Daoy (cell line): ENCODE results near the gene HAGHL. TPM values are rescaled to one million over a fixed set of nuclear protein-coding genes. Genes with fewer than 3 reads are reported as not detected.
"Not testable (repeated sequence)": the region's sequence is repeated elsewhere in the genome, so short reads cannot be mapped to it uniquely, and the experiment has no call there.

Experiments
- DNase-seq: peaks from one replicate; pipeline ENCODE4 v3.0.0-alpha.2; 2015; ENCODE audit warnings: low read depth
- total RNA-seq: library from RNA; depleted of rRNA; stranded (reverse); fragments of >200 nt; shearing (Covaris generic); gene quantifications from 2 replicates; pipeline ENCODE4 v1.2.3, GENCODE V29; 2014; rRNA removed

Gene HAGHL
- total RNA-seq, 1 experiment from 2014 or later, result 3.3 TPM

DNA sequence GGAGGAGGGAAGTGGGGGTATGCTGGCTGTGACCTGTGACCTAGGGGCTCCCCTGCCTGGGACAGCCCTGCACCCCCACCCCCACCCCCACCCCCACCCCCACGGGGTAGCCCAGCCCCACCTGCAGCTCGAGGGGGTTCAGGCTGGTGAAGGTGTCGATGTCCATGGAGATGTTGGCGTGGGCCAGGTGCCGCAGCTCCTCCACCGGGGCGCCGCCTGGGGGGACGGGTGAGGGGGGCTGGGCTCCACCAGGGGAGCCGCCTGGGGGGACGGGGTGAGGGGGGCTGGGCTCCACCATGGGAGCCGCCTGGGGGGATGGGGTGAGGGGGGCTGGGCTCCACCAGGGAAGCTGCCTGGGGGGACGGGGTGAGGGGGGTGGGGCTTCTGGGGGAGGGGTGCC lies 43.5 kb downstream of the HAGHL start:
- DNase-seq, result no peak

DNA sequence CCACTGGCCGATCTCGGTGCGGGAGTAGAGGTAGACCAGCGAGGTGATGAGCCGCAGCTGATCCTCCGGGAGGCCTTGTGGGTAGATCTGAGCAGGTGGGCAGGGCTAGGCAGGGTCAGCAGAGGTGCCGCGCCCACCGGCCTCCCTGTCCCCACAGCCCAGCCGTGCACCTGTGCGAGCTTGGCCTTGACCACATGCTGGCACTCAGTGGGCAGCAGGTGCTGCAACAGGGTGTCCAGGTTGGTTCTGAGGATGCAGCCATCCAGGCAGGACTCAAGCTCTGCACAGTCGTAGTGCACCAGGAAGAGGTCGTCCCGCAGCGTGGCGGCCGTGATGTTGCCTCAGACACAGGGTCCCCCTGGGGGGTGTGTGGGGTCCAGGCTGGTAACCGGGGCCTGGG lies 46.1 kb downstream of the HAGHL start:
- DNase-seq, result no peak

DNA sequence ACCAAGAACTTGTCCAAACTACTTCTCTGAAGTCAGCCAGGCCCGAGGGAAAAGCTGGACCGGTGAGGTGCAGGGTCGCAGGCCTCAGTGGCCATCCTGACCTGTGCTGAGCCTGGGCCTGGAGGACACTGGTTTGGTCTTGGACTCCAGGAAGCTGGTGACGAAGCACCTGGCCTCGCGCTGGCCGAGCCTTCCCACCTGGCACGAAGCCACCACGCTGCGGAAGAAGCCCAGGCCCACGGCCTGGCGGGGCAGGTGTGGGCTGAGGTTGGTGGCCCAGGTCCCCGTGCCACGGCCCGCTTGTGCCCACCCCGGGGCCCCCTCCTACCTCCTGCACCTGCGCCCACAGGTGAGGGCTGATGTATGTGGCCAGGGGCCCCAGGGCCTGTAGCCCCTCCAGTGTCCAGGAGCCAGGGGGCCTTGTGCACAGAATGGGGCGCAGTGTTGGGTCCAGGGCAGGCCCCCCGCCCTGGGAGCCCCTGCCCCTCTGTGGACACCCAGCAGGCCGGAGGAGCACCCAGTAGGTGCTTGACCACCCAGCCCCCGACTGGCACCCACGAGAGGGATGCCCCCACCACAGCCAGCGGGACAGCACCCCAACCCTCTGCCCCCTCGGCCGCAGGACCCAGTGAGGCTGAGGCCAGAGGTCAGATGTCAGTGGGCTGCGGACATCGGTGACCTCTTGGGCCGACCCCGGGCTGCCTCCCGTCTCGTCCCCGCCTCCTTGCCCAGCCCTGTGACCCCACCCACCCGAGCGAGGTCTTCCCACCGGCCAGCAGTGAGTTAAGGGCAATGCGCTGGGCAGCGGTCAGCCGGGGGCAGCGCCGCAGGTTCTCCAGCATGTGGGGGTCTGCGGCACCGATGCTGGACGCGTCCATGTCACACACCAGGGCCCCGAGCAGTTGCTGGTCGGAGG lies 47.4 kb downstream of the HAGHL start:
- DNase-seq, result no peak

DNA sequence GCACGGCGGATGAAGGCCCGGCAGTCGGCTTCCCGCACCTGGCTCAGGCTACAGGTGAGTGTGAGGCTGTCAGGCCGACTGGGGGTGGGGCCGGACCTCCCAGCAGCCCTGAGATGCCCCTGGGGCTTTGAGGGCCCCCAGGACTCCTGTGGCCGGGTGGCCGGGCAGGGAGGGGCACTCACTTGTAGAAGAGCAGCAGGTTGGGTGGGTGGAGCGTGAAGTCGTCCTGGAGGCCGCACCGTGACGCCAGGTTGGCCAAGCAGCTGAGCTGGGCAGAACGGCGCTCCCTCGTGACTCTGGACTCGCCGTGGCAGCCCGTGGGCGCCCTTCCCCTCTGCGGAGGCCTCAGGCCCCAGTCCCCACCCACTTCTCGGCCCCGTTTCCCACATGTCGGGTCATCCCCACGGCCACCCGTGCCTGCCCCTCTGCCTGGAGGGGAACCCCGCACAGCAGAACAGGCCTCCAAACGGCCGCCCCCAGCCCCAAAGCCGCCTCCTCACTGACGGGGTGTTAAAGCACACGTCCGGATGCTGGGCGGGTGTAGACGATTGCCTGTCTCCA lies 48.4 kb downstream of the HAGHL start:
- DNase-seq, result no peak

DNA sequence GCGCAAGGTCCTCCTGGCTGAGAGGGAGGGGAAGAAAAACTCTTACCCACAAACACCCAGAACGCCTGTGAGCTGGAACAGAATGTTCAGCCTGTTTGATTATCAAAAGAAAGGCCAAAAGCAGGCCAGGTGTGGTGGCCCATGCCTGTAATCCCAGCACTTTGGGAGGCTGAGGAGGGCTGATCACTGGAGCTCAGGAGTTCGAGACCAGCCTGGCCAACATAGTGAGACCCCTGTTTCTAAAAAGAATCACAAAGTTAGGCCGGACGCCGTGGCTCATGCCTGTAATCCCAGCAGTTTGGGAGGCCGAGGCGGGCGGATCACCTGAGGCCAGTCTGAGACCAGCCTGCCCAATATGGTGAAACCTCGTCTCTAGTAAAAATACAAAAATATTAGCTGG lies 49.4 kb downstream of the HAGHL start:
- DNase-seq, result not testable (repeated sequence)

DNA sequence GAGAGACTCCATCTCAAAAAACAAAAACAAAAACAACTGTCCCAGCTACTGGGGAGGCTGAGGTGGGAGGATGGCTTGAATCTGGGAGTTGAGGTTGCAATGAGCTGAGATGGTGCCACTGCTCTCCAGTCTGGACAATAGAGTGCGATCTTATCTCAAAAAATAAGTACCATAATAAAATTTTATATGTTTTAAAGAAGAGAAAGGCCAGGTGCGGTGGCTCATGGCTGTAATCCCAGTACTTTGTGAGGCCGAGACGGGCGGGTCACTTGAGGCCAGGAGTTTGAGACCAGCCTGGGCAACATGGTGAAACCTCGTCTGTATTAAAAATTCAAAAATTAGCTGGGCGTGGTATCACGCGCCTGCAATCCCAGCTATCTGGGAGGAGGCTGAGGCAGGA lies 49.9 kb downstream of the HAGHL start:
- DNase-seq, result no peak

DNA sequence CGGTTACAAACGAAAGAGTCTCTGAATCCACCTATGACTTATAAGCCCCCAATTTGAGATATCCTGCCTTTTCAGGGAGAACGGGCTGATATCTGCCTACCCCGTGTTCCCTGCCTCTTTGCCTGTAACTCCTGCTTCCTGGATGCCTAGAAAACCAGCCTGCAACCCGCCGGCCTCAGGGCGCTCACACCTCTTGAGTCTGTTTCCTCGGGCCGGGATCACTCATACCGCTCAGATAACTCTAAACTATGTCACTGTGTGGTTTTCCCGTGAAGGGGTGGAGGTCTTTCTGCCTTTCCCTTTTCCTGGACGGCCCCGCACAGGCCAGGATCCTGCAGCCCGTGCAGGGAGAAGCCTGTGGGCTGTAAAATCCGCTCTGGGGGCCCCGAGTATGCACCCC lies 50.9 kb downstream of the HAGHL start:
- DNase-seq, result peak; percentile 65

DNA sequence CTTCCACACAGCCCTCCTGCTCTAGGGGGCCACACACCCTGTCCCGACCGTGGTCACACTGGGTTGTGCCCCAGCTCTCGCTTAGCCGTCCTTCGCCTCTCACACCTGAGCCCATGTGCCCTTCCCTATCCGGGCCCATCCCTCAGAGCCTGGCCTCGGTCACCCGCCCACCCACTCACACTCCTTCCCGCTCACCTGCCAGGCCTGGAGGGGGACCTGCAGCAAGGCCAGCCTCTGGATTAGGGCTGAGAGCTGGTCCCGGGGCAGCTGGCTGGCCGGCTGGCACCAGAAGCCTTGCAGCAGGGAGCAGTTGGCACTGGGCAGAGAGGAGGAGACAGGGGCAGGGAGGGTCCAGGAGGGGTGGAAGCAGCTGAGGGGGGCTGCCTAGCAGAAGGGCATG lies 51.5 kb downstream of the HAGHL start:
- no peak for DNase-seq

DNA sequence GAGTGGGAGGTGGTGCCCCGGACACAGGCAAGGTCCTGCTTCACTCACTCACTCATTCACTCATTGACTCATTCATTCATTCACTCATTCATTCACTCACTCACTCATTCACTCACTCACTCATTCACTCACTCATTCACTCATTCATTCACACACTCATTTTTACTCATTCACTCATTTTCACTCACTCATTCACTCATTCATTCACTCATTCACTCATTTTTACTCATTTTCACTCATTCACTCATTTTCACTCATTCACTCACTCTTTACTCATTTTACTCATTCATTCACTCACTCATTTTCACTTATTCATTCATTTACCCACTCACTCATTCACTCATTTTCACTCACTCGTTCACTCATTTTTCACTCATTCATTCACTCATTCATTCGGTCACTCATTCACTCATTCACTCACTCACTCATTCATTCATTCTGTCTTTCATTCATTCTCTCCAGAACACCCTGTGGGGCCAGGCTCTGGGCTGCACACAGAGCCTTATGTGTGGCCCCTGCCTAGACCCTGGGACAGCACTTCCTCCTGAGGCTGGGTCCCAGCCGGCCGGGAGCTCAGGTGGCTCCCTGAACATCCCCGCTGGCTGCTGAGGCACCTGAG lies 52.1 kb downstream of the HAGHL start:
- DNase-seq, result no peak

Other genes starting within 250 kb of the HAGHL start
- 23.3 and 23.4 TPM in 2 replicates for gene CAPN15, start 199.4 kb upstream of the HAGHL start, total RNA-seq
- 0.23 TPM in 1 of 2 replicates, not detected in the other for gene PRR35, start 166.7 kb upstream of the HAGHL start, total RNA-seq
- gene NHLRC4, start 160.1 kb upstream of the HAGHL start, total RNA-seq, result 0.17 TPM in 1 of 2 replicates, not detected in the other
- 15.9 and 16.3 TPM in 2 replicates for gene PIGQ, start 157.1 kb upstream of the HAGHL start, total RNA-seq
- gene RAB40C, start 137.0 kb upstream of the HAGHL start, total RNA-seq, result 7.6 and 20.6 TPM in 2 replicates
- gene WFIKKN1, start 96.1 kb upstream of the HAGHL start, total RNA-seq, result 0.09 TPM in 1 of 2 replicates, not detected in the other
- 82.5 and 97.6 TPM in 2 replicates for gene METTL26, start 90.8 kb upstream of the HAGHL start, total RNA-seq
- 39.1 and 39.2 TPM in 2 replicates for gene MCRIP2, start 85.3 kb upstream of the HAGHL start, total RNA-seq
- gene WDR90, start 77.7 kb upstream of the HAGHL start, total RNA-seq, result 11.7 and 20.9 TPM in 2 replicates
- gene RHOT2, start 59.0 kb upstream of the HAGHL start, total RNA-seq, result 38.7 and 42.9 TPM in 2 replicates
- gene RHBDL1, start 51.4 kb upstream of the HAGHL start, total RNA-seq, result 0.11 and 1.5 TPM in 2 replicates
- gene STUB1, start 46.7 kb upstream of the HAGHL start, total RNA-seq, result 115 and 118 TPM in 2 replicates
- gene JMJD8, start 42.8 kb upstream of the HAGHL start, total RNA-seq, result 31.4 and 37.1 TPM in 2 replicates
- gene WDR24, start 36.7 kb upstream of the HAGHL start, total RNA-seq, result 1.9 and 2.2 TPM in 2 replicates
- 0.51 TPM in 1 of 2 replicates, not detected in the other for gene FBXL16, start 21.3 kb upstream of the HAGHL start, total RNA-seq
- 40.9 and 60.0 TPM in 2 replicates for gene METRN, start 12.0 kb upstream of the HAGHL start, total RNA-seq
- 29.8 and 54.9 TPM in 2 replicates for gene ANTKMT, start 6.0 kb upstream of the HAGHL start, total RNA-seq
- 0.23 and 0.24 TPM in 2 replicates for gene CCDC78, start 663 bp upstream of the HAGHL start, total RNA-seq
- 20.0 and 23.7 TPM in 2 replicates for gene CIAO3, start 13.9 kb downstream of the HAGHL start, total RNA-seq
- not detected in 2 replicates for gene MSLN, start 33.6 kb downstream of the HAGHL start, total RNA-seq
- gene RPUSD1, start 61.3 kb downstream of the HAGHL start, total RNA-seq, result 36.9 and 38.6 TPM in 2 replicates
- 18.1 and 19.3 TPM in 2 replicates for gene CHTF18, start 61.5 kb downstream of the HAGHL start, total RNA-seq
- not detected in 2 replicates for gene GNG13, start 73.6 kb downstream of the HAGHL start, total RNA-seq
- gene LMF1, start 243.9 kb downstream of the HAGHL start, total RNA-seq, result 1.8 and 2.6 TPM in 2 replicates